GM12878 (cell line): ENCODE results near the gene CLASP1. TPM values are rescaled to one million over a fixed set of nuclear protein-coding genes. Genes with fewer than 3 reads are reported as not detected.

Experiments
- CHD2 ChIP-seq: IDR thresholded peaks from 2 replicates; pipeline ENCODE4 v1.6.1; 2011; ENCODE audit warnings: low read depth, low read length, improper control_type of control experiment, borderline replicate concordance
- EGR1 ChIP-seq, 2 experiments: IDR thresholded peaks; 1 replicate in 1 of 2; 2 replicates in 1 of 2; pipeline ENCODE4 v1.6.1; 2011 to 2012; ENCODE audit warnings: low read depth in 2 of 2, low read length in 2 of 2, borderline replicate concordance in 1 of 2, mild to moderate bottlenecking in 1 of 2, moderate library complexity in 1 of 2
- PAX8 ChIP-seq: fragments of 450-650 bp; IDR thresholded peaks from 2 replicates; pipeline ENCODE4 v1.6.1; 2017; ENCODE audit warnings: mild to moderate bottlenecking, moderate library complexity
- RUNX3 ChIP-seq: IDR thresholded peaks from 2 replicates; pipeline ENCODE4 v1.6.1; 2012; ENCODE audit warnings: low read length, inconsistent platforms
- STAT3 ChIP-seq: IDR thresholded peaks from 2 replicates; pipeline ENCODE4 v1.6.1; 2011; ENCODE audit warnings: low read depth, low read length, improper control_type of control experiment
- TCF3 ChIP-seq: IDR thresholded peaks from 2 replicates; pipeline ENCODE4 v1.6.1; 2012; ENCODE audit warnings: low read depth, mild to moderate bottlenecking, low read length, borderline replicate concordance; ENCODE audit not compliant: insufficient read depth
- polyA plus RNA-seq, 11 experiments: library from polyadenylated mRNA; depleted of rRNA in 4 of 11; unstranded in 6 of 11; stranded (reverse) in 5 of 11; fragments of >200 nt; fragmentation: Nextera tagmentation in 4 of 11; fragmentation: Illumina TruSeq in 1 of 11; extraction: Ambion mirVana in 4 of 11; extraction: Trizol in 1 of 11; gene quantifications; 1 replicate in 1 of 11; 2 replicates in 10 of 11; pipeline versions ENCODE4 v1.2.1 to v1.2.3, GENCODE V29; 2011 to 2016; ENCODE audit warnings: inconsistent platforms in 2 of 11, missing spikeins in 2 of 11, low read depth in 1 of 11
- total RNA-seq, 4 experiments: library from RNA; depleted of rRNA in 3 of 4; stranded (reverse); fragments of >200 nt in 3 of 4; fragmentation: Illumina TruSeq in 1 of 4; extraction: Trizol in 1 of 4; gene quantifications; 2 replicates each; pipeline versions ENCODE4 v1.2.1 to v1.2.3, GENCODE V29; 2013 to 2021
- TF ChIP-seq, protein P1 (sequence below): fragments of 450-650 bp; formaldehyde crosslinking; IDR thresholded peaks from 2 replicates; pipeline ENCODE4 v1.5.0; 2022; ENCODE audit warnings: mild to moderate bottlenecking, missing genetic modification characterization
- TF ChIP-seq, protein P2 (sequence below): fragments of 450-650 bp; IDR thresholded peaks from 2 replicates; pipeline ENCODE4 v1.6.1; 2017; ENCODE audit warnings: borderline replicate concordance
- TF ChIP-seq, protein P3 (sequence below): fragments of 150-350 bp; IDR thresholded peaks from 2 replicates; pipeline ENCODE4 v1.6.1; 2016; ENCODE audit warnings: low read depth, low read length
- TF ChIP-seq, protein P4 (sequence below): IDR thresholded peaks from 2 replicates; pipeline ENCODE4 v1.6.1; 2011; ENCODE audit warnings: borderline replicate concordance, low read depth, mild to moderate bottlenecking, moderate library complexity, low read length; ENCODE audit not compliant: insufficient read depth, poor library complexity, severe bottlenecking
- TF ChIP-seq, protein P5 (sequence below): IDR thresholded peaks from 2 replicates; pipeline ENCODE4 v1.6.1; 2011; ENCODE audit warnings: borderline replicate concordance, low read depth, mild to moderate bottlenecking, moderate library complexity, mixed read lengths, low read length; ENCODE audit not compliant: insufficient read depth; ENCODE audit errors: extremely low read length

Gene CLASP1
- total and polyA plus RNA-seq, 10 of the 15 experiments (the other 5 are each of a cell fraction or from before 2014, with no cell fraction given): 1.4 to 62.4 (median 32.9) TPM

DNA sequence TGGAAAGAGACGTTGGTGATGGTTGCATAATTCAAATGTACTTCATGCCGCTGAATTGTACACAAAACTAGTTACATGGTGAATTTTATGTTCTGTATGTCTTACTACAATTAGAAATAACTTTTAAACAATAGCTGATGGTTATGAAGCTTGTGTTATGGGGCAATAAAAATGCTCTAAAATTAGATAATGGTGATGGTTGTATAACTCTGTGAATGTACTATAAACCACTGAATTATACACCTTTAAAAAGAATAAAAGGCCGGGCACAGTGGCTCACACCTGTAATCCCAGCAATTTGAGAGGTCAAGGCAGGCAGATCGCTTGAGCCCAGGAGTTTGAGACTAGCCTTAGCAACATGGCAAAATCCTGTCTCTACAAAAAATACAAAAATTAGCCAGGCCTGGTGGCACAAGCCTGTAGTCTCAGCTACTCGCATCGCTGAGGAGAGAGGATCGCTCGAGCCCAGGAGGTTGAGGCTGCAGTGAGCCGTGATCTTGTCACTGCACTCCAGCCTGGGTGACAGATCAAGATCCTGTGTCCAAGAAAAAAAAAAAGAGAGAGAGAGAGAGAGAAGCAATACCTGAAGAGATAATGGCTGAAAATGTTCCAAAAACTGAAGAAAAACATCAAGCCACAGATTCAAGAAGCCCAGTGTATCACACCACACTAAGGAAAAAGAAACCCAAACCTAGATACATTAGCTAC lies 112.3 kb downstream of the CLASP1 start (continued):
- TF ChIP-seq, protein P1, sequence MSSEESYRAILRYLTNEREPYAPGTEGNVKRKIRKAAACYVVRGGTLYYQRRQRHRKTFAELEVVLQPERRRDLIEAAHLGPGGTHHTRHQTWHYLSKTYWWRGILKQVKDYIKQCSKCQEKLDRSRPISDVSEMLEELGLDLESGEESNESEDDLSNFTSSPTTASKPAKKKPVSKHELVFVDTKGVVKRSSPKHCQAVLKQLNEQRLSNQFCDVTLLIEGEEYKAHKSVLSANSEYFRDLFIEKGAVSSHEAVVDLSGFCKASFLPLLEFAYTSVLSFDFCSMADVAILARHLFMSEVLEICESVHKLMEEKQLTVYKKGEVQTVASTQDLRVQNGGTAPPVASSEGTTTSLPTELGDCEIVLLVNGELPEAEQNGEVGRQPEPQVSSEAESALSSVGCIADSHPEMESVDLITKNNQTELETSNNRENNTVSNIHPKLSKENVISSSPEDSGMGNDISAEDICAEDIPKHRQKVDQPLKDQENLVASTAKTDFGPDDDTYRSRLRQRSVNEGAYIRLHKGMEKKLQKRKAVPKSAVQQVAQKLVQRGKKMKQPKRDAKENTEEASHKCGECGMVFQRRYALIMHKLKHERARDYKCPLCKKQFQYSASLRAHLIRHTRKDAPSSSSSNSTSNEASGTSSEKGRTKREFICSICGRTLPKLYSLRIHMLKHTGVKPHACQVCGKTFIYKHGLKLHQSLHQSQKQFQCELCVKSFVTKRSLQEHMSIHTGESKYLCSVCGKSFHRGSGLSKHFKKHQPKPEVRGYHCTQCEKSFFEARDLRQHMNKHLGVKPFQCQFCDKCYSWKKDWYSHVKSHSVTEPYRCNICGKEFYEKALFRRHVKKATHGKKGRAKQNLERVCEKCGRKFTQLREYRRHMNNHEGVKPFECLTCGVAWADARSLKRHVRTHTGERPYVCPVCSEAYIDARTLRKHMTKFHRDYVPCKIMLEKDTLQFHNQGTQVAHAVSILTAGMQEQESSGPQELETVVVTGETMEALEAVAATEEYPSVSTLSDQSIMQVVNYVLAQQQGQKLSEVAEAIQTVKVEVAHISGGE (CRISPR knock-in tag): no peak
- TF ChIP-seq, protein P2, sequence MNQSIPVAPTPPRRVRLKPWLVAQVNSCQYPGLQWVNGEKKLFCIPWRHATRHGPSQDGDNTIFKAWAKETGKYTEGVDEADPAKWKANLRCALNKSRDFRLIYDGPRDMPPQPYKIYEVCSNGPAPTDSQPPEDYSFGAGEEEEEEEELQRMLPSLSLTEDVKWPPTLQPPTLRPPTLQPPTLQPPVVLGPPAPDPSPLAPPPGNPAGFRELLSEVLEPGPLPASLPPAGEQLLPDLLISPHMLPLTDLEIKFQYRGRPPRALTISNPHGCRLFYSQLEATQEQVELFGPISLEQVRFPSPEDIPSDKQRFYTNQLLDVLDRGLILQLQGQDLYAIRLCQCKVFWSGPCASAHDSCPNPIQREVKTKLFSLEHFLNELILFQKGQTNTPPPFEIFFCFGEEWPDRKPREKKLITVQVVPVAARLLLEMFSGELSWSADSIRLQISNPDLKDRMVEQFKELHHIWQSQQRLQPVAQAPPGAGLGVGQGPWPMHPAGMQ: no peak
- TF ChIP-seq STAT3: no peak
- TF ChIP-seq, protein P3, sequence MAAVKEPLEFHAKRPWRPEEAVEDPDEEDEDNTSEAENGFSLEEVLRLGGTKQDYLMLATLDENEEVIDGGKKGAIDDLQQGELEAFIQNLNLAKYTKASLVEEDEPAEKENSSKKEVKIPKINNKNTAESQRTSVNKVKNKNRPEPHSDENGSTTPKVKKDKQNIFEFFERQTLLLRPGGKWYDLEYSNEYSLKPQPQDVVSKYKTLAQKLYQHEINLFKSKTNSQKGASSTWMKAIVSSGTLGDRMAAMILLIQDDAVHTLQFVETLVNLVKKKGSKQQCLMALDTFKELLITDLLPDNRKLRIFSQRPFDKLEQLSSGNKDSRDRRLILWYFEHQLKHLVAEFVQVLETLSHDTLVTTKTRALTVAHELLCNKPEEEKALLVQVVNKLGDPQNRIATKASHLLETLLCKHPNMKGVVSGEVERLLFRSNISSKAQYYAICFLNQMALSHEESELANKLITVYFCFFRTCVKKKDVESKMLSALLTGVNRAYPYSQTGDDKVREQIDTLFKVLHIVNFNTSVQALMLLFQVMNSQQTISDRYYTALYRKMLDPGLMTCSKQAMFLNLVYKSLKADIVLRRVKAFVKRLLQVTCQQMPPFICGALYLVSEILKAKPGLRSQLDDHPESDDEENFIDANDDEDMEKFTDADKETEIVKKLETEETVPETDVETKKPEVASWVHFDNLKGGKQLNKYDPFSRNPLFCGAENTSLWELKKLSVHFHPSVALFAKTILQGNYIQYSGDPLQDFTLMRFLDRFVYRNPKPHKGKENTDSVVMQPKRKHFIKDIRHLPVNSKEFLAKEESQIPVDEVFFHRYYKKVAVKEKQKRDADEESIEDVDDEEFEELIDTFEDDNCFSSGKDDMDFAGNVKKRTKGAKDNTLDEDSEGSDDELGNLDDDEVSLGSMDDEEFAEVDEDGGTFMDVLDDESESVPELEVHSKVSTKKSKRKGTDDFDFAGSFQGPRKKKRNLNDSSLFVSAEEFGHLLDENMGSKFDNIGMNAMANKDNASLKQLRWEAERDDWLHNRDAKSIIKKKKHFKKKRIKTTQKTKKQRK: no peak
- no peak for TF ChIP-seq CHD2
- TF ChIP-seq PAX8: no peak
- TF ChIP-seq, protein P4, sequence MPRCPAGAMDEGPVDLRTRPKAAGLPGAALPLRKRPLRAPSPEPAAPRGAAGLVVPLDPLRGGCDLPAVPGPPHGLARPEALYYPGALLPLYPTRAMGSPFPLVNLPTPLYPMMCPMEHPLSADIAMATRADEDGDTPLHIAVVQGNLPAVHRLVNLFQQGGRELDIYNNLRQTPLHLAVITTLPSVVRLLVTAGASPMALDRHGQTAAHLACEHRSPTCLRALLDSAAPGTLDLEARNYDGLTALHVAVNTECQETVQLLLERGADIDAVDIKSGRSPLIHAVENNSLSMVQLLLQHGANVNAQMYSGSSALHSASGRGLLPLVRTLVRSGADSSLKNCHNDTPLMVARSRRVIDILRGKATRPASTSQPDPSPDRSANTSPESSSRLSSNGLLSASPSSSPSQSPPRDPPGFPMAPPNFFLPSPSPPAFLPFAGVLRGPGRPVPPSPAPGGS: no peak
- no peak for TF ChIP-seq EGR1 (IDR thresholded peaks at IDR 0.05; ENCODE audit: borderline replicate concordance in 1 of 2, low read depth in 2 of 2, low read length in 2 of 2)
- no peak for TF ChIP-seq TCF3
- no peak for TF ChIP-seq RUNX3
- TF ChIP-seq, protein P5, sequence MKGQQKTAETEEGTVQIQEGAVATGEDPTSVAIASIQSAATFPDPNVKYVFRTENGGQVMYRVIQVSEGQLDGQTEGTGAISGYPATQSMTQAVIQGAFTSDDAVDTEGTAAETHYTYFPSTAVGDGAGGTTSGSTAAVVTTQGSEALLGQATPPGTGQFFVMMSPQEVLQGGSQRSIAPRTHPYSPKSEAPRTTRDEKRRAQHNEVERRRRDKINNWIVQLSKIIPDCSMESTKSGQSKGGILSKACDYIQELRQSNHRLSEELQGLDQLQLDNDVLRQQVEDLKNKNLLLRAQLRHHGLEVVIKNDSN: no peak
